Heart right ventricle (tissue), 16 donors: Measurements from ENCODE around the gene JADE1. TPM values are rescaled to one million over a fixed set of nuclear protein-coding genes. Genes with fewer than 3 reads are reported as not detected.
A peak's percentile ranks its signal among the peaks of the same experiment; 100 is the strongest.

Source experiments
- ATAC-seq, 8 donors: fragments of 200-7000 bp; cut with Tn5 transposase; one replicate each; pipeline ENCODE4 v1.9.1; 2020; ENCODE audit warnings: mild to moderate bottlenecking in 8 of 8, moderate library complexity in 8 of 8, moderate number of reproducible peaks in 1 of 8
- DNase-seq, 2 donors: peaks; one replicate each; pipeline ENCODE4 v3.0.0-alpha.2; 2020
- H3K27ac ChIP-seq, 10 donors: fragments of 200-600 bp; sonication (generic) in 2 of 10; one replicate each; pipeline versions ENCODE4 v1.5.0 to v1.8.0; 2020 to 2022; ENCODE audit warnings: mild to moderate bottlenecking in 3 of 10
- H3K27me3 ChIP-seq, 7 donors: fragments of 200-600 bp; one replicate each; pipeline ENCODE4 v1.8.0; 2021 to 2022; ENCODE audit warnings: mild to moderate bottlenecking in 2 of 7
- H3K36me3 ChIP-seq, 9 donors: fragments of 200-600 bp; sonication (generic) in 1 of 9; one replicate each; pipeline versions ENCODE4 v1.5.0 to v1.8.0; 2020 to 2022; ENCODE audit warnings: mild to moderate bottlenecking in 2 of 9
- H3K4me1 ChIP-seq, 9 donors: fragments of 200-600 bp; sonication (generic) in 1 of 9; one replicate each; pipeline versions ENCODE4 v1.5.0 to v1.8.0; 2020 to 2022; ENCODE audit warnings: mild to moderate bottlenecking in 4 of 9
- H3K4me3 ChIP-seq, 10 donors: fragments of 200-600 bp; sonication (generic) in 2 of 10; one replicate each; pipeline versions ENCODE4 v1.5.0 to v1.8.0; 2020 to 2022; ENCODE audit warnings: mild to moderate bottlenecking in 7 of 10, moderate library complexity in 2 of 10
- H3K9me3 ChIP-seq, 11 donors: fragments of 200-600 bp in 10 of 11; sonication (generic) in 2 of 11; one replicate each; pipeline versions ENCODE4 v1.5.0 to v1.8.0; 2013 to 2022; ENCODE audit warnings: mild to moderate bottlenecking in 2 of 11, control low read depth in 1 of 11, moderate library complexity in 1 of 11
- CTCF ChIP-seq, 9 donors: fragments of 200-600 bp; sonication (generic) in 2 of 9; IDR thresholded peaks; one replicate each; pipeline versions ENCODE4 v1.5.0 to v1.8.0; 2021 to 2022; ENCODE audit warnings: antibody characterized with exemption in 9 of 9, mild to moderate bottlenecking in 5 of 9, moderate library complexity in 1 of 9
- WGBS, 2 donors: extraction: QIAGEN DNeasy Blood & Tissue Kit; methylation state at CpG; one replicate each; pipeline ENCODE4 v1.1.7; 2013; ENCODE audit warnings: inconsistent platforms in 1 of 2; 5-methylcytosine and 5-hydroxymethylcytosine counted together
- intact Hi-C, 10 donors: fragments of 100-400 bp; cut with DNase I; formaldehyde crosslinking; loops; one replicate each; pipeline versions ENCODE4 v1.11.1 to v1.14.2; 2022
- polyA plus RNA-seq, 2 donors: library from polyadenylated mRNA; stranded (reverse); fragments of 200-250 nt; gene quantifications; one replicate each; pipeline ENCODE4 v1.2.3, GENCODE V29; 2013
- total RNA-seq, 10 donors: library from RNA; stranded (reverse); fragmentation: NEBNext Ultra II Directional in 3 of 10; extraction: Animal tissue kit (Norgen Biotek cat#: 25700) in 3 of 10; gene quantifications; one replicate each; pipeline versions ENCODE4 v1.2.1 to v1.2.4, GENCODE V29; 2021 to 2023
- donor health status: Arrhythmogenic right ventricular cardiomyopathy.
- donor health status: ischemic (EF 13 %, LVEDD 7.1; RV severe dilation, severe dysfunction).
- donor health status: healthy with polysubstance abuse.
- donor health status: DM: no; HTN: yes; CAD: no.
- donor health status: DM: no; HTN: no; CAD: no.
- donor health status: ischemic (EF 25% LVEDD 6.9; RV normal size, moderate dysfunction).
- donor health status: ischemic (EF 25% LVEDD 5.7; RV mildly dilated, moderate dysfunction).
- donor health status: healthy.
- donor health status: DM: yes; HTN: yes; CAD: no.
- donor health status: Ischemic cardiomyopathy.
- donor health status: ischemic (EF 35%, LVEDD 5.7; RV mildly dilated, moderate dysfunction).
- donor health status: nonischemic (EF 11% LVEDD 7.7; RV severe dilation, severe dysfunction).
- donor health status: DM: yes; HTN: yes; CAD: no.
- donor health status: PGD.
- donor health status: ischemic (EF 29% LVEDD 5.4; RV normal size, mild dysfunction).
- donor health status: nonischemic (EF 23%, LVEDD 6.1; RV moderate dilation, normal function).

JADE1 gene
- total and polyA plus RNA-seq, 12 donors, result 12.1 to 32.3 (median 23.5) TPM

GRCh38 chr4:128907981-128908380 lies 98.5 kb downstream of the JADE1 start:
- intact Hi-C loops, result no loop called here
- H3K27me3 ChIP-seq, result no peaks in the 10 kb centered on the region
- DNase-seq, result no peak
- H3K9me3 ChIP-seq, result no peaks in the 10 kb centered on the region
- peaks cover 0 to 29% (median 4%) of the 10 kb centered on the region in 9 donors for H3K4me1 ChIP-seq
- no peak for TF ChIP-seq CTCF (IDR thresholded peaks at IDR 0.05)
- 74 to 78% methylated on average over 2 of the region's 2 CpGs for WGBS, 2 donors
- no peak for ATAC-seq
- H3K36me3 ChIP-seq, result no peaks in the 10 kb centered on the region
- H3K4me3 ChIP-seq, result no peak overlapping the region
- H3K27ac ChIP-seq, result no peak overlapping the region

- Histone ChIP-seq H3K4me3 (no peak overlapping the region), H3K9me3 (no peaks in the 10 kb centered on the region), H3K4me1 (peaks cover 0 to 35% (median 4%) of the 10 kb centered on the region in 9 donors), H3K27ac (peak overlapping the region in 1 of 10 donors; percentile 51), H3K36me3 (no peaks in the 10 kb centered on the region), H3K27me3 (no peaks in the 10 kb centered on the region)
- no peak for TF ChIP-seq CTCF (IDR thresholded peaks at IDR 0.05)
- ATAC-seq (no peak), DNase-seq (no peak)
- WGBS, 2 donors, result 70 to 89% methylated on average over 5 of the region's 5 CpGs
- intact Hi-C loops, result no loop called here
These were observed 99.2 kb downstream of the JADE1 start for GRCh38 chr4:128908735-128909134.

GRCh38 chr4:128913228-128913627 lies 103.7 kb downstream of the JADE1 start:
- no peak for DNase-seq
- H3K27me3 ChIP-seq, result no peaks in the 10 kb centered on the region
- H3K27ac ChIP-seq, result peak overlapping the region in 3 of 10 donors; percentile 40 to 77 (median 47)
- peaks cover 0 to 43% (median 0%) of the 10 kb centered on the region in 9 donors for H3K4me1 ChIP-seq
- peak in 6 of 8 donors; percentile 25 to 59 (median 46) for ATAC-seq
- no peaks in the 10 kb centered on the region for H3K36me3 ChIP-seq
- no peak for TF ChIP-seq CTCF (IDR thresholded peaks at IDR 0.05)
- intact Hi-C loops, result no loop called here
- 64 to 83% methylated on average over 1 of the region's 1 CpG for WGBS, 2 donors
- H3K9me3 ChIP-seq, result no peaks in the 10 kb centered on the region
- no peak overlapping the region for H3K4me3 ChIP-seq

GRCh38 chr4:128915544-128915943 lies 106.0 kb downstream of the JADE1 start:
- Histone ChIP-seq H3K27ac (no peak overlapping the region), H3K4me1 (peaks cover 0 to 39% (median 0%) of the 10 kb centered on the region in 9 donors), H3K36me3 (no peaks in the 10 kb centered on the region), H3K4me3 (no peak overlapping the region), H3K9me3 (no peaks in the 10 kb centered on the region), H3K27me3 (no peaks in the 10 kb centered on the region)
- DNase-seq, result no peak
- intact Hi-C loops, result no loop called here
- no peak for TF ChIP-seq CTCF (IDR thresholded peaks at IDR 0.05)
- ATAC-seq, result no peak
